Measurements from ENCODE around the gene NACC2. TPM values are rescaled to one million over a fixed set of nuclear protein-coding genes. Genes with fewer than 3 reads are reported as not detected.

NACC2 gene
- 14.1 and 20.8 TPM in 2 replicates for total RNA-seq

GRCh38 chr9:136095070-136096058 is at the start of gene NACC2:
Gene NACC2, minus strand, starts transcription at chr9:136095289. Its CDS starts 44,768 bp downstream, at chr9:136050521.

GRCh38 chr9:136118320-136119060 is 23.4 kb upstream of the NACC2 start, which contains the start of gene TMEM250:
Gene TMEM250, minus strand, starts transcription at chr9:136118875. Its CDS starts 1,975 bp downstream, at chr9:136116900.

GRCh38 chr9:135961277-135961715 is 133.8 kb downstream of the NACC2 start, which contains the start of gene UBAC1:
Gene UBAC1, minus strand, starts transcription at chr9:135961373. Its CDS starts 211 bp downstream, at chr9:135961162.

Other genes with a start within 250 kb of the NACC2 start
- gene CAMSAP1, start 187.7 kb downstream of the NACC2 start, total RNA-seq: 14.9 and 23.1 TPM in 2 replicates
- gene UBAC1, start 133.9 kb downstream of the NACC2 start, total RNA-seq: 34.1 and 37.7 TPM in 2 replicates
- gene TMEM250, start 23.6 kb upstream of the NACC2 start, total RNA-seq: 52.3 and 61.1 TPM in 2 replicates
- gene LHX3, start 109.8 kb upstream of the NACC2 start, total RNA-seq: not detected in 2 replicates
- 11.7 and 16.9 TPM in 2 replicates for gene QSOX2, start 150.5 kb upstream of the NACC2 start, total RNA-seq
- gene CCDC187, start 208.8 kb upstream of the NACC2 start, total RNA-seq: not detected in 2 replicates
- gene GPSM1, start 232.2 kb upstream of the NACC2 start, total RNA-seq: 27.9 and 29.6 TPM in 2 replicates

Data from epithelial cell of umbilical artery (primary cell).